Gastrocnemius medialis (tissue), 4 donors: Measurements from ENCODE around the gene TACR1.

ENCODE experiments used
- CTCF ChIP-seq, 5 experiments: fragments of 450-650 bp in 3 of 5; fragments of 200-600 bp in 2 of 5; sonication (generic) in 2 of 5; IDR thresholded peaks in 4 of 5; conservative IDR thresholded peaks in 1 of 5; 1 replicate in 4 of 5; 2 replicates in 1 of 5; pipeline ENCODE4 v1.5.1; 2016 to 2019; ENCODE audit warnings: antibody characterized with exemption in 5 of 5, mild to moderate bottlenecking in 3 of 5, moderate library complexity in 3 of 5
- POLR2A ChIP-seq, 2 donors: fragments of 450-650 bp; IDR thresholded peaks; one replicate each; pipeline ENCODE4 v1.6.1; 2017; ENCODE audit warnings: antibody characterized with exemption in 2 of 2, mild to moderate bottlenecking in 2 of 2, moderate library complexity in 2 of 2

- TF ChIP-seq CTCF (IDR thresholded peaks at IDR 0.05 in 4 of 5, conservative IDR thresholded peaks at IDR 0.05 in 1 of 5) (no peak), POLR2A (IDR thresholded peaks at IDR 0.05) (no peak)
These were observed 47.3 kb upstream of the TACR1 start for GRCh38 chr2:75246441-75247167.
